DMS53 (cell line): ENCODE results near the gene ISL2.

ENCODE experiments used
- DNase-seq: peaks from one replicate; lab custom pipeline; 2025; lab: John Stamatoyannopoulos, UW

Gene ISL2

GRCh38 chr15:76376816-76377215 is 40.2 kb downstream of the ISL2 start:
- no peak for DNase-seq

- no peak for DNase-seq
Measured at GRCh38 chr15:76377217-76377616, 40.6 kb downstream of the ISL2 start.

DNA sequence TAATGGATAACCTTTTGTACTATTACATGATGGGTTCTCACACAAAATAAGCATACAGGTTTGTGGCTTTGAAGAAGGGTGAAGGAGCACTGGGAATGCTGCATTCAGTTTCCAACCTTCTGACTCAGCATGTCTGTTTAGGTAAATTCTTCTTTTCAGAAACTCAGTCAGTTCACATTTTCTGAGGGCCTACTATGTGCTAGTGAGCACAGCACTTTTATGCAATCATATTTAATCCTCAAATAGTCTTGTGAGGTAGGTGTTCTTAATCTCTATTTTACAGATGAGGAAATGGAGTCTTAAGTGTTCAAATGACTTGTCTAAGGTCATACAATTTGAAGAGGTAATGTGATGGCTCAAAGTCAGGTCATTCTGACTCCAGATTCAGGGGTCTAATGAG is 41.2 kb downstream of the ISL2 start:
- no peak for DNase-seq

DNA sequence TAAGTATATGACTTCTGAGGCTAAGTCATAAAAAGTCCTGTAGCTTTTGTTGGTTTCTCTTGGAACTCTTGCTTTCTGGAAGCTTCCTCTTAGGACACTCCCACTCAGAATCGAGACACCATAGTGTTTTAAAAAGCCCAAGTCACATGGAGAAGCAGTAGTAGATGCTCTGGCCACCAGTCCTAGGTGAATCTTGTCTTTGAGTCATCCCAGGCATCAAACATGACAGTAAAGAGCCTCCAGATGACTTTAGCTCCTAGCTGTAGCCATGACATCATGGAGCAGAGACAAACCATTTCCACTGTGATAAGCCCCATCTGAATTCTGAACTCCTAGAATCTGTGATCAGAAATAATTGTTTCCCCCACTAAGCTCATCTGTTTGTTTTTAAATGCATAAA is 42.1 kb downstream of the ISL2 start:
- no peak for DNase-seq

DNA sequence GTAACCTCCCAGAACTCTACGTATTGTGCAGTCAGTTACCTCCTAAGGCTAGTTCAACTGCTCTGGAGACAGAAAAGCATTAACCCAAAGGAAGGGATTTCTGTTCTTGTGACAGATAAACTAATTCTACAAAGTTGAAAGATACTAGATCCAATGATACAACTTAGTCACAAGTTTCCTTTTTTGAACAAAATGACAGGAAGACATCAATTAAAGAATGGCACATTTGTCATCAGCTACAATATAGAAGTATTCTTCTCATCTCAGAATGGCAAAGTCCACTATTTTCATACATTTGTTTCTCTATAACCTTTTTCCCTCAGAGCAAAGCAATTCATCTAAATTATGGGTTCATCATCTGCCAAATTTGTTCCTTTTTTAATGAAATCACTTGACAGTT is 43.7 kb downstream of the ISL2 start:
- DNase-seq: no peak

GRCh38 chr15:76381366-76381765 is 44.8 kb downstream of the ISL2 start:
- DNase-seq: no peak

DNA sequence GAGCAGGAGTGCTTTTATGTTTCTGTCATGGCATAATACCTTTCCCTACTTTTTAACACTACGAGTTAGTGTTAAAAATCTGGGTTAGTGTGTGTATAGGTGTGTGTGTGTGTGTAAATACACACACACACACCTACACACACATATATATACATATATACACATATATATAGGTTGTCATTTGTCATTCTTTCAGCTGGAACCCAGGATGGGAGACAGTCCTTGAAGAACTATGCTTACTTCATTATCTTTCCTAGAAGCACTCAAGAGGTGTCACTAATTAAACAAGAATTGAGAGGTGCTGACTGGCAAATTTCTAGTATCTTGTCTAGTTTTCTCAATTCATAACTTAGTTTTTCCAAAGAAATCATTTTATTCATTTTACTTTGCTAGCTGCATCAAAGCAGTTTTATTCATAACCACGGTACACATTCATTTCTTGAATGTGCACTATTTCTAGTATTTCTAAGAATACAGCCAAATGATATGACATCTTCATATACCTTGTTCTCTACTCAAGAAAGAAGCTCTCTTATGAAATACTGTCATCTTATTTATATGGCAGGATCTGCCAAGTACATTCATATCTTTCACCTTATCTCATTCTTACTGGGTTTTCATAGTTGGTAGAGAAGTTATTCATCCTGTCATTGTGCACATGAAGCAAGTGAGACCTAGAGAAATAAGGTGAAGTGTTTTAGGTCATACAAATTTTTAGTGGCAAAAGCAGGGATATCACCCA is 46.6 kb downstream of the ISL2 start:
- DNase-seq: no peak

GRCh38 chr15:76384409-76384808 is 47.8 kb downstream of the ISL2 start:
- DNase-seq: no peak

GRCh38 chr15:76386178-76386577 is 49.6 kb downstream of the ISL2 start:
- no peak for DNase-seq

DNA sequence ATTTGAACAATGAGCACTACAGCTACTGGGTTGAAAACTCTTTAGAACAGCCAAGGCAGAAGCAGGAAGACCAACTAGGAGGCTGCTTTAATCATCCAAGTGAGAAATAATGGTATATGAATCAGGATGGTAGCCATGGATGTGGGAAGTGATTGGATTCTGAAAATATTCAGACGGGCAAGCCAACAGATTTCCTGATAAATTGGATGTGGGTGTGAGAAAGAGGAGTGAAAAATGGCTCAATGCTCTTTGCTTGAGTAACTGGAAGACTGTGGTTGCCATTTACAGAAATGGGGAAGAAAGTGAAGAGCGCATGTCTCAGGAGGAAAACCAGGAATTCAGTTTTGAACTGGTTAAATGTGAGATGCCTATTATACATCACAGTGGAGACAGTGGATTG is 50.4 kb downstream of the ISL2 start:
- no peak for DNase-seq

- no peak for DNase-seq
Measured at GRCh38 chr15:76390571-76390970, 54.0 kb downstream of the ISL2 start.

DNA sequence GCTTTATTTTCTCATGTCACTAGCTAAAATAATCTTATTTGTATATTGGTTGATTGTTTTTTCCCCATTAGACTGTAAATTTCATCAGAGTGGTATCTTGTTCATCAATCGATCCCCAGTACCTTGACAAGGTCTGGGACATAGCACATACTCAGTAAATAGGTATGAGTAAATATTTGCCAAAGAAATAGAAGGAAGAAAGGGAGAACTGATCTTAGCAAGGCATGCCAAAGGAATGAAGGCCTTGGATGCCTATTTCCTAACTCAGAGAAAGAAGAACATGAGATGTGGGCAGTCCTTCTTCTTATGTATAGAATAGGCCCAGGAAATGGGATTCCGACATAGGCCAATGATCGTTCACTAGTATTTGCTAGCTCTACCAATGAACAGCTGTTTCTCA is 54.7 kb downstream of the ISL2 start:
- no peak for DNase-seq

GRCh38 chr15:76391847-76392246 is 55.3 kb downstream of the ISL2 start:
- DNase-seq: no peak
